ENCODE data around the gene MDM2.

DNA sequence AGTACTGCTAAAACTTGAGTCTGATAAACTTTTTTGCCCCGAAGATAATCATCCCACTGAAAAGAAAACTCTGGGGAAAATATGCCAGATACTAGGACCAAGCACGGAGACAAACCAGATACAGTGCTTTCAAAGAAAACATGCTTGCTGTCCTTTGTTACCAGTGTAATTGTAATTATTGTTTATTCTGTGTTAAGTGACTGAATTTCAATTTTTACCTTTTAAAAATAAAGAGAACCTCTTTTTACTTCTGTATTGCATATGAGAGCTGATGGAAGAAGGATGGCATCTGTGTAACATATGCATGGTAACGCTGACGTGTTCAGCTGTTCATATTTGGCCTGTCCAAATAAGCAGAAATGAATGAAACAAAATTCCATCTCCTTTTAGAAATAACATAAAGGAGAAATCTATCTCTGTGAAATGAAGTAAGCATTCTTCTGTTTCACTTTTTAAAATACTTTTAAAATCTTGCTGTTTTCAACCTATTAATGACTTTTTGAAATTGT lies 39.5 kb upstream of the MDM2 start:
- TF ChIP-seq EZH2phosphoT487 (IDR thresholded peaks at IDR 0.05; ENCODE audit: insufficient read depth, low read depth) (no peak), EZH2 (IDR thresholded peaks at IDR 0.05; ENCODE audit: insufficient read depth, poor library complexity, severe bottlenecking) (no peak)
